Measurements from ENCODE around the gene HS6ST1.

HS6ST1 gene

GRCh38 chr2:128310094-128310716, 8.5 kb downstream of the HS6ST1 start:
- no peak for DNase-seq (ENCODE audit: low read depth)

GRCh38 chr2:128309280-128310093, 9.2 kb downstream of the HS6ST1 start:
- no peak for DNase-seq (ENCODE audit: low read depth)

DNA sequence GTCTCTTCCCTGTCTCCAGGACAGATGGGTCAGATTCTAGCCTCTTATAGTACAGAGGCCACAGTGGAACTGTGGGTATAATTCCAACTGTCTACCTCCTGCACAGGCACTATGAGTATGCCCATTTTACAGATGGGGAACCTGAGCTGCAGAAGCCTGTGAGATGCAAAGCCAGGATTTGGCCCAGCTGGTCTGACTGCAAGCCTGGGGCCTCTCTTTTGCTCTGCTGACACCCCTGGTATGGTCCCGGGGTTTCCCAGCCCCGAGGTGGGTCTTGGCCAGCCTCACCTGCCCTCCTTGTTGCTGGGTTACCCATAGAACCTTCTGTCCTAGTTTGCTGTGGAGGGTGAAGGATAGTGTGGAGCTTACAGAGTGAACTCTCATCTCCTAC, 9.8 kb downstream of the HS6ST1 start:
- no peak for DNase-seq (ENCODE audit: low read depth)

GRCh38 chr2:128308284-128308731, 10.4 kb downstream of the HS6ST1 start:
- no peak for DNase-seq (ENCODE audit: low read depth)

DNA sequence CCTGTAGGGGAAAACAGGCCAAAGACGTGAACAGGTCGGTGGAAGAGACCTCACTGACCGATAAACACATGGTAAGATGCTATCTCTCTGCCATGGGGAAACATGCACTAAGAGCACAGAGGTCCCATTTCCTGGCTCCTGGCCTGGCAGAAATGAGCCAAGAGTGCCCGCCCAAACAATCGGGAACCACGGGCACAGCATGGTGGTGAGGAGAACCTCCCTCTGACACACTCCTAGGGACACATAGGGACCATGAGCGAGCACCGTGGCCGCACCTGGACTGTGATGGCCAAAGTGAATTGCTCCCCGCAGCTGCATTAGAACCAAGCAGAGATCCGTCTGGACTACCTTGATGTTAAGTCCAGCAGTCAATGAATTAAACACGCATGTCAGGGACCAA, 11.1 kb downstream of the HS6ST1 start:
- DNase-seq (ENCODE audit: low read depth): no peak

DNA sequence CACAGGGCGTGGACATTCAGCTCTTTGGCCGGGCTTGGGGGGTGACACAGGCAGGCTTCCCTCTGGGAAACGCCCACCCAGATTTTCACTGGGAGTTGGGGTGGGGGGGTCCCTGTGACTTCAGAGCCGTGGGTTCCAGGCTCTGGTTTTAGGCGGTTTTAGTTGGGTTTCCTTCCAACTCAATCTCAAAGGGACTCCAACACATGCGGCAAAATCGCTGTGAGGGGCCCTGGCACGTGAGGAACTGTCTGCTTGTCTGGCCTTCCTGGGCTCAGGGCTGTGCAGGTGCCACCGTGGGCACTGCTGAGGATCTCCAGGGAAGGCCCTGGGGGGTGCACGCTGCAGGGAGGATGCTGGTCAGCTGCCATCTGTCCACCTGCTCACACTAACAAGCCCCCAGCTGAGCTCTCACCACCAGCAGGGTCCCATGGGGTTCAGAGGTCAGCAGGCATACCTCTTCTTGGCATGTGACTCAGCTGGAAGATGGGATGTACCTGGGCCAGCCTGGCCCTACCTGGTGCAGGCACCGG, 11.7 kb downstream of the HS6ST1 start:
- no peak for DNase-seq (ENCODE audit: low read depth)

DNA sequence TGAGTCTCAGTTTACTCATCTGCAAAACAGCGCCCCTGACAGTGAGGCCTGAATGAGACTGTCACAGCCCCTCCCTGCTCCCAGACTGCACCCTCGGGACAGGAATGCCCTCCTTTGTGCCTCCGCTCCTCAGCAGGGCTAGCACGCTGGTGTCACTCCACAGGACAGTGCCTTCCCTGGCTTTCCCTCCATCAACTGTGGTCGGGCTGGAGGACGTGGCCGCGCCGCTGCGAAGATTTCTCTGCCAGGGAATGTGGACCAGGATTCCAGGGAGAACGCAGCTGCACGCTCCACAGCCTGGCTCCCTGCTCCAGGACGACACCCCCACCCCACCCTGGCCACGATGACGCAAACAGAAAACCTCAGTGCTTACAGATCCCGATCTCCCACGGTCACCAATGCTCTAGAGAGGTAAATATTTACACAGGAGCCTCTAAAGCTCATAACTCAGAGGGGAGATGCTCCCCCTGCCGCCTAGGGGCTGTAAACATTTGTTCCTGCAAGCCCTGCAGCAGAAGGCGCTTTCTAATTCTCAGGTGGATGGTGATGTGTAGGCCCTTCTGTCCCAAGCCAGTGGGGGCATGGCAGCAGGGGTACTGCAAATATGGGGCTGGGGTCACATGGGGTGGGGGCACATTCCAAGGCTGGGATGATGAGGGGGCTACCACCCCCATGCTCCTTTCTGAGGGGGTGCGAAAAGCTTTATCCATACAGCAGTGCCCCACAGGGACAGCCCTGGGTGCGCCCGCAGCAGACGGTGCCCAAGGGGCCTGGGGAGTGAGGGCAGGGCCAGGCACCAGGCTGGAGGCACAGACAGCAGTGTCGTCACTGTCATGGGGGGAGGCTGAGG, 12.4 kb downstream of the HS6ST1 start:
- no peak for DNase-seq (ENCODE audit: low read depth)

DNA sequence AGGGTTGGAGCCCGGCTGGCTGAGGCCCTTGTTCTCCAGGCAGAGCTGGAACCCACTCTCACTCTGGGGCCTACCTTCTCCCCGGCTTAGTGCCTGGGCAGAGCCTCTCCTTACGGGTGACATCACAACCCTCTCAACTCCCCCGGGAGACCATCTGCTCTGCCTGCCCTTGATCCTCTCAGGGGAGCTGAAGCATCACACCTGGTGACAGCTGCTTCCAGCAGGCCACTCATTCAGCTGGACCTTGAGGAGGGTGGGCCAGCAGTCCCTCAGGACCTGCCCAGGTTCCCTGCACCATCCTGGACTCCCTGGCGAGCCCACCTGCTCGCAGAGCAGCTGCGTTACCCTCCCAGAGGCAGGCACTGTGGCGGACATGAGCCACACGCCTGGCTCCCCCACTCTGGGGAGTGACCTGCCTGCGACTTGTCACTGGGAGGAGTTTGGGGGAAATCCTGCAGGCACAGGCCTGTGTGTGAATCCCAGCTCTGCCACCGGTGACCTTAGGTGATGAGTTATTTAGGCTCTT, 13.1 kb downstream of the HS6ST1 start:
- DNase-seq (ENCODE audit: low read depth): no peak

GRCh38 chr2:128304715-128305554, 13.7 kb downstream of the HS6ST1 start:
- DNase-seq (ENCODE audit: low read depth): no peak

DNA sequence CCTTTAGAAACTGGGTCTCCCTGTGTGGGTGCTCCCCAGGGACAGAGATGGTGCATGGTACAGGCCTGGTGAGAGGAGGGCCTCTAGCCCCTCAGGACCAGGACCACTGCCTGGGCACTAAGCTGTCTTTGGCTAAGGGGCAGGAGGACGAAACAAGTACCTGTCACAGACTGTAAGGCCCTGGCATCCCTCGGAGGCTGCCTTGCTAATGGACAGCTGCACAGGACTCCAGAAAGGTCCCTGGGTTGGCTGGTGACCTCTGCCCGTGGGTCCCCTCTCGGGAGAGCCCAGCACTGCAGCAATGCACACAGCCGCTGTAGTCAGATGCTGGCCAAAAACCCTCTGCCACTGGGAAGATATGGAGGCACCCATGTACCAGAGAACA, 14.3 kb downstream of the HS6ST1 start:
- DNase-seq (ENCODE audit: low read depth): no peak

GRCh38 chr2:128303911-128304310, 14.8 kb downstream of the HS6ST1 start:
- no peak for DNase-seq (ENCODE audit: low read depth)

- no peak for DNase-seq (ENCODE audit: low read depth)
Observed at GRCh38 chr2:128303095-128303791, 15.4 kb downstream of the HS6ST1 start.

GRCh38 chr2:128302744-128303067, 16.0 kb downstream of the HS6ST1 start:
- no peak for DNase-seq (ENCODE audit: low read depth)

- DNase-seq (ENCODE audit: low read depth): no peak
Observed at GRCh38 chr2:128302011-128302743, 16.5 kb downstream of the HS6ST1 start.

DNA sequence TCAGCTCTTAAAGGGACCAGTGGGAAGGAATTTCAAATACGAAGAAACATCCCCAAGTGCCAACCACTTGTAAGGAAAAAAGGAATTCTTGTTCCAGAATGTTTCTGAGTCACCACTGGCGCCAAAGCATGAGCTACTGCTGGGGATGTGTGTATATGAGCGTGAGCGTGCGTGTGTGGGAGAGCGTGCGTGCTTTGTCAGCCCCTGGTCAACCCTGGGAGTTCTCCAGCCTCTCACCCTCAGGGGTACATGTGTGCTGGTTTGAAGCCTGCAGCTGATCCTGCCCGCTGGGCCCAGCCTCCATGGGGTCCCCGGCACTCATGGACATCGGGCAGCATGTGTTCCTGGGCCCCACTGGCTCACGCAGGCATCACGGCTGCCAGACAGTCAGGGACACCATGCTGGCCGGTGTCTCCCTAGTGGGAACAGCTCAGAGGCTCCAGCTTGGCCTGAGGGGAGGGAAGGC, 17.1 kb downstream of the HS6ST1 start:
- no peak for DNase-seq (ENCODE audit: low read depth)

DNA sequence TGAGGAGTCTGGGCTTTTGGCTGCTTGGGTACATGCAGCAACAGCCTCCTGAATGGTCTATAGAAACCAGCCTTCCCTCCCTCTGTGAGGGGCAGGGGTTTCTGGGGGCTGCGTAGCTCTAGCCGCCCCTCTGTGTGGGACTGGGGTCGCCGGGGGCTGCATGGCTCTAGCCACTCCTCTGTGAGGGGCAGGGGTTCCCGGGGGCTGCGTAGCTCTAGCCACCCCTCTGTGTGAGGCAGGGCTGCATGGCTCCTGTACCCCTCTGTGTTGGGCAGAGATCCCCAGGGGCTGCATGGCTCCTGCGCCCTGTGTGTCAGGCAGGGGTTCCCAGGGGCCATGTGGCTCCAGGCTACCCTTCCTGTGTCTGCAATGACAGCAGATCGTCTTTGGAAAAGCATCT, 17.6 kb downstream of the HS6ST1 start:
- DNase-seq (ENCODE audit: low read depth): no peak

GRCh38 chr2:128300151-128301020, 18.3 kb downstream of the HS6ST1 start:
- no peak for DNase-seq (ENCODE audit: low read depth)

DNA sequence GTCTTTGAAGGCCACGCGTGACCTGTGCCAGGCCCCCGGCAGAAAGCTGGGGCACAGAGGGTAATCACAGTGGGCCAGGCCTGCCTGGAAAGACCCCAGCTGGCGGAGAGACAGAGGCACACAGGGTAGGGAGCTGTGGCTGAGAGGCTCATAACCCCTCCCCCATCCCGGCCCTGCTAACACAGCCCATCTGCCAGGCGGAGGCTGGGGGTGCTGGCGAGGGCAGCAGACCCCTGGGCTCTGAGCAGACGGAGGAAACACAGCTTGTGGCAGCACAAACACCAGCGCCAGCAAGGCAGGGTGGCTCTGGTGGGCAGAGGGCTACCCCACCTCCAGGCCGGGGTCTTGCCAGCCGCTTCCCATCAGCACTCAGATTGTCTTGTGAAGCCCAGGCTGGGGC, 19.0 kb downstream of the HS6ST1 start:
- no peak for DNase-seq (ENCODE audit: low read depth)
